Spleen (tissue), 11 donors: ENCODE measurements around the gene FUT9. TPM values are rescaled to one million over a fixed set of nuclear protein-coding genes. Genes with fewer than 3 reads are reported as not detected.

Source experiments
- DNase-seq: peaks from one replicate; pipeline ENCODE4 v3.0.0-alpha.2; 2020
- H3K27ac ChIP-seq, 8 donors: fragments of 200-600 bp; sonication (generic) in 7 of 8; 1 replicate in 4 of 8; 2 replicates in 4 of 8; pipeline versions ENCODE4 v1.5.0 to v1.8.0; 2016 to 2021; ENCODE audit warnings: inconsistent platforms in 4 of 8, mild to moderate bottlenecking in 4 of 8, moderate library complexity in 1 of 8
- H3K27me3 ChIP-seq, 7 donors: fragments of 200-600 bp; sonication (generic) in 6 of 7; replicated peaks in 1 of 7; 1 replicate in 4 of 7; 2 replicates in 3 of 7; pipeline versions ENCODE4 v1.5.0 to v1.8.0; 2016 to 2021; ENCODE audit warnings: inconsistent platforms in 3 of 7, mild to moderate bottlenecking in 1 of 7
- H3K36me3 ChIP-seq, 6 donors: fragments of 200-600 bp; sonication (generic) in 5 of 6; 1 replicate in 4 of 6; 2 replicates in 2 of 6; pipeline versions ENCODE4 v1.5.0 to v1.8.0; 2016 to 2021; ENCODE audit warnings: inconsistent platforms in 2 of 6
- H3K4me1 ChIP-seq, 6 donors: fragments of 200-600 bp; sonication (generic) in 5 of 6; 1 replicate in 3 of 6; 2 replicates in 3 of 6; pipeline versions ENCODE4 v1.5.0 to v1.8.0; 2016 to 2021; ENCODE audit warnings: inconsistent platforms in 3 of 6
- H3K4me3 ChIP-seq, 8 donors: fragments of 200-600 bp; sonication (generic) in 7 of 8; 1 replicate in 4 of 8; 2 replicates in 4 of 8; pipeline versions ENCODE4 v1.5.0 to v1.8.0; 2016 to 2021; ENCODE audit warnings: inconsistent platforms in 4 of 8, mild to moderate bottlenecking in 4 of 8, moderate library complexity in 2 of 8
- H3K9me3 ChIP-seq, 8 donors: fragments of 200-600 bp; sonication (generic) in 7 of 8; 1 replicate in 4 of 8; 2 replicates in 4 of 8; pipeline versions ENCODE4 v1.5.0 to v1.8.0; 2016 to 2021; ENCODE audit warnings: inconsistent platforms in 4 of 8
- POLR2A ChIP-seq, 3 donors: fragments of 450-650 bp; IDR thresholded peaks; one replicate each; pipeline ENCODE4 v1.5.1; 2017; ENCODE audit warnings: antibody characterized with exemption in 3 of 3, mild to moderate bottlenecking in 1 of 3
- POLR2AphosphoS5 ChIP-seq, 3 donors: sonication (generic); formaldehyde crosslinking; IDR thresholded peaks; one replicate each; pipeline ENCODE4 v1.5.1; 2017; ENCODE audit warnings: antibody characterized with exemption in 3 of 3
- WGBS, 5 donors: extraction: QIAGEN DNeasy Blood & Tissue Kit in 3 of 5; methylation state at CpG; one replicate each; pipeline versions ENCODE4 v1.1.5 to v1.1.7; 2013 to 2018; 5-methylcytosine and 5-hydroxymethylcytosine counted together
- intact Hi-C: fragments of 100-400 bp; cut with DNase I; formaldehyde crosslinking; loops from one replicate; pipeline ENCODE4 v1.15.0; 2023; ENCODE audit warnings: low total_unique reads
- polyA plus RNA-seq, 3 donors: library from polyadenylated mRNA; stranded (reverse); fragments of 200-250 nt; gene quantifications; one replicate each; pipeline ENCODE4 v1.2.1, GENCODE V29; 2013
- total RNA-seq, 7 donors: library from RNA; depleted of rRNA in 3 of 7; stranded (reverse); fragments of >200 nt in 3 of 7; fragmentation: NEBNext Ultra II Directional in 4 of 7; extraction: Animal tissue kit (Norgen Biotek cat#: 25700) in 4 of 7; gene quantifications; one replicate each; pipeline versions ENCODE4 v1.1.0 to v1.2.1, GENCODE V29; 2016 to 2021
- TF ChIP-seq, protein P1 (sequence below), 11 experiments: fragments of 200-600 bp in 7 of 11; fragments of 450-650 bp in 4 of 11; sonication (generic) in 4 of 11; IDR thresholded peaks in 8 of 11; conservative IDR thresholded peaks in 3 of 11; 1 replicate in 7 of 11; 2 replicates in 4 of 11; pipeline versions ENCODE4 v1.4.0 to v1.8.0; 2016 to 2021; ENCODE audit warnings: antibody characterized with exemption in 11 of 11, inconsistent platforms in 4 of 11, mild to moderate bottlenecking in 1 of 11
- donor health status: healthy with polysubstance abuse.
- donor health status: DM: no; HTN: no; CAD: no; lungs with moderate emphysema.
- donor health status: DM: no; HTN: no; CAD: no.
- donor health status: Bipolar disorder and iron deficiency.
- donor health status: healthy.
- donor health status: DM: no; HTN: no; CAD: no.
- donor health status: DM: yes; HTN: yes; CAD: no.

The FUT9 gene
- total and polyA plus RNA-seq, 10 donors = under 0.01 TPM; not detected in 9

DNA sequence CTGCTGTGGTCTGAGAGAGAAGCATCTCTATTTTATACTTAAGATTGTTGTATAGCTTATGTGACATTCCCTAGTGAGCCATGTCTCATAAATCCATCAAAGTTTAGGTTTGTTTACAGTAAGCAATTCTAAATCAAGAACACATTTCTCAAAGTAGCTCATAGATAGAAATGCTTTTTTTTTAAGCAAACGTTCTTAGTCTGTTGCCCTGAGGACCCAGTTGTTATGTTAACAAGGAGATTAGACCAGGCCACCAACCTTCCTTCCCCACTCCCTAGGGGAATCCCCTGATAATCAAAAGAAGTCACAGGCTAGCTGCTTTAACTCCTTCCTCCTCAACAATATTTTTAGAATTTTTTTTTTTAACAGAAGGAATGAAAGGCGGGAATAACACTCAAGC lies 169.0 kb downstream of the FUT9 start:
- no peaks in the 10 kb centered on the region for H3K27me3 ChIP-seq
- H3K36me3 ChIP-seq = no peaks in the 10 kb centered on the region
- intact Hi-C loops = no loop called here
- DNase-seq = no peak
- 0 to 20% (median 2%) methylated on average over 2 of the region's 2 CpGs for WGBS, 5 donors
- H3K4me1 ChIP-seq = no peaks in the 10 kb centered on the region
- no peaks in the 10 kb centered on the region for H3K9me3 ChIP-seq
- no peak overlapping the region for H3K27ac ChIP-seq
- TF ChIP-seq, protein P1, sequence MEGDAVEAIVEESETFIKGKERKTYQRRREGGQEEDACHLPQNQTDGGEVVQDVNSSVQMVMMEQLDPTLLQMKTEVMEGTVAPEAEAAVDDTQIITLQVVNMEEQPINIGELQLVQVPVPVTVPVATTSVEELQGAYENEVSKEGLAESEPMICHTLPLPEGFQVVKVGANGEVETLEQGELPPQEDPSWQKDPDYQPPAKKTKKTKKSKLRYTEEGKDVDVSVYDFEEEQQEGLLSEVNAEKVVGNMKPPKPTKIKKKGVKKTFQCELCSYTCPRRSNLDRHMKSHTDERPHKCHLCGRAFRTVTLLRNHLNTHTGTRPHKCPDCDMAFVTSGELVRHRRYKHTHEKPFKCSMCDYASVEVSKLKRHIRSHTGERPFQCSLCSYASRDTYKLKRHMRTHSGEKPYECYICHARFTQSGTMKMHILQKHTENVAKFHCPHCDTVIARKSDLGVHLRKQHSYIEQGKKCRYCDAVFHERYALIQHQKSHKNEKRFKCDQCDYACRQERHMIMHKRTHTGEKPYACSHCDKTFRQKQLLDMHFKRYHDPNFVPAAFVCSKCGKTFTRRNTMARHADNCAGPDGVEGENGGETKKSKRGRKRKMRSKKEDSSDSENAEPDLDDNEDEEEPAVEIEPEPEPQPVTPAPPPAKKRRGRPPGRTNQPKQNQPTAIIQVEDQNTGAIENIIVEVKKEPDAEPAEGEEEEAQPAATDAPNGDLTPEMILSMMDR (IDR thresholded peaks at IDR 0.05 in 8 of 11, conservative IDR thresholded peaks at IDR 0.05 in 3 of 11) = no peak
- TF ChIP-seq POLR2AphosphoS5 (IDR thresholded peaks at IDR 0.05) (no peak), POLR2A (IDR thresholded peaks at IDR 0.05) (no peak)
- H3K4me3 ChIP-seq = no peak overlapping the region

- no peaks in the 10 kb centered on the region for H3K27me3 ChIP-seq
- 58 to 76% (median 64%) methylated on average over 2 of the region's 2 CpGs for WGBS, 5 donors
Measured at GRCh38 chr6:96186094-96186493, 170.3 kb downstream of the FUT9 start.

GRCh38 chr6:96186516-96187195 lies 170.9 kb downstream of the FUT9 start:
- Histone ChIP-seq H3K27ac (no peak overlapping the region), H3K27me3 (no peaks in the 10 kb centered on the region), H3K4me1 (no peaks in the 10 kb centered on the region), H3K4me3 (no peak overlapping the region), H3K9me3 (no peaks in the 10 kb centered on the region), H3K36me3 (no peaks in the 10 kb centered on the region)
- 25 to 64% (median 41%) methylated on average over 2 of the region's 2 CpGs for WGBS, 5 donors
- TF ChIP-seq POLR2AphosphoS5 (IDR thresholded peaks at IDR 0.05) (no peak), POLR2A (IDR thresholded peaks at IDR 0.05) (no peak)
- TF ChIP-seq, protein P1 (IDR thresholded peaks at IDR 0.05 in 8 of 11, conservative IDR thresholded peaks at IDR 0.05 in 3 of 11) = no peak
- intact Hi-C loops = no loop called here
- no peak for DNase-seq

More at GRCh38 chr6:96186094-96186493, 170.3 kb downstream of the FUT9 start:
- Histone ChIP-seq H3K36me3 (no peaks in the 10 kb centered on the region), H3K4me3 (no peak overlapping the region), H3K27ac (no peak overlapping the region), H3K4me1 (no peaks in the 10 kb centered on the region), H3K9me3 (no peaks in the 10 kb centered on the region)
- intact Hi-C loops = no loop called here
- DNase-seq = no peak
- TF ChIP-seq POLR2A (IDR thresholded peaks at IDR 0.05) (no peak), POLR2AphosphoS5 (IDR thresholded peaks at IDR 0.05) (no peak)
- TF ChIP-seq, protein P1 (IDR thresholded peaks at IDR 0.05 in 8 of 11, conservative IDR thresholded peaks at IDR 0.05 in 3 of 11) = no peak

GRCh38 chr6:96194675-96195074 lies 178.9 kb downstream of the FUT9 start:
- H3K27me3 ChIP-seq = no peaks in the 10 kb centered on the region
- no peak overlapping the region for H3K4me3 ChIP-seq
- TF ChIP-seq, protein P1 (IDR thresholded peaks at IDR 0.05 in 8 of 11, conservative IDR thresholded peaks at IDR 0.05 in 3 of 11) = no peak
- TF ChIP-seq POLR2A (IDR thresholded peaks at IDR 0.05) (no peak), POLR2AphosphoS5 (IDR thresholded peaks at IDR 0.05) (no peak)
- no peak for DNase-seq
- H3K36me3 ChIP-seq = no peaks in the 10 kb centered on the region
- H3K9me3 ChIP-seq = peaks cover 0 to 4% (median 0%) of the 10 kb centered on the region in 8 donors
- no peaks in the 10 kb centered on the region for H3K4me1 ChIP-seq
- intact Hi-C loops = no loop called here
- WGBS, 5 donors = 14 to 42% (median 33%) methylated on average over 1 of the region's 1 CpG
- no peak overlapping the region for H3K27ac ChIP-seq
